ENCODE measurements around the gene RAB8B.

RAB8B gene

DNA sequence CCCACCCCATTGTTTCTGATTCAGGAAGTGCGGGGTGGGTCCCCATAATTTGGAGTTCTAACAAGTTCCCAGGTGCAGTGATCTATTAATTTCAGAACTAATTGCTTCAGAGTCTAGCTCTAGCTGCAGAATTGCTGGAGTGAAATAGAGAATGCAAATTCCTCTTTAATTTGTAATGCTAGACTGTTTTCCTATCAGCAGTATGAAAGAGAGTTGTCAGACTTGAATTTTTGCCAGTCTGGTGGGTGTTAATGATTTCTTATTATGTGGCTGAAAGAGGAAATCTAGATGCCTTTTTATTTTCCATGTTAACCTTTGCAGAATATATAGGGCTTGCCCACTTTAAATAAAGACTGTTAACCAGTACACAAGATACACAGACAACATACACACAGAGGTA is 111.7 kb downstream of the RAB8B start:
- peaks cover 3% of the 10 kb centered on the region for H3K36me3 Mint-ChIP-seq (ENCODE audit: low read depth)
- H3K27ac Mint-ChIP-seq, result no peak overlapping the region
- H3K4me1 Mint-ChIP-seq (ENCODE audit: low read depth), result peaks cover 3% of the 10 kb centered on the region
- H3K4me3 Mint-ChIP-seq, result no peak overlapping the region
- no peaks in the 10 kb centered on the region for H3K9me3 Mint-ChIP-seq
- H3K27me3 Mint-ChIP-seq (ENCODE audit: low read depth), result no peaks in the 10 kb centered on the region

DNA sequence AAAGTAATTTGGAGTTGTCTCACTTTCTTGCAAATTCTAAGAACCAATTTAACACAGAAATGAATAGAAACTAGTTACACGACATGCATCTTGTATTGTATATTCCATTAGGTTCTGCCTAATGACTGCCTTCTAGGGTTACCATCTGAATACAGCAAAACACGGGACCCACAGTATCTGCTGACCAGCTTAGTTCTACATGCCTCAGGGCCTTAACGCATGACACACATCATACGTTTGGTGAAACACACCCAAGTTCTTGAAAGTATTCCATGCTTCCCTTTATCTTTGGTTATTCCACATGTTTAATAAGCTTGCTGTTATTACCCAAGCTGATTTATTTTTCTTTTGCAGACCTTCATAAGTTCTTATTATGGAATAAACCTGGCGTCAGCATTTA is 115.9 kb downstream of the RAB8B start:
- Mint-ChIP-seq H3K27ac (no peak overlapping the region), H3K4me1 (ENCODE audit: low read depth) (no peaks in the 10 kb centered on the region), H3K27me3 (ENCODE audit: low read depth) (peaks cover 2% of the 10 kb centered on the region), H3K9me3 (no peaks in the 10 kb centered on the region), H3K4me3 (no peak overlapping the region), H3K36me3 (ENCODE audit: low read depth) (no peaks in the 10 kb centered on the region)

DNA sequence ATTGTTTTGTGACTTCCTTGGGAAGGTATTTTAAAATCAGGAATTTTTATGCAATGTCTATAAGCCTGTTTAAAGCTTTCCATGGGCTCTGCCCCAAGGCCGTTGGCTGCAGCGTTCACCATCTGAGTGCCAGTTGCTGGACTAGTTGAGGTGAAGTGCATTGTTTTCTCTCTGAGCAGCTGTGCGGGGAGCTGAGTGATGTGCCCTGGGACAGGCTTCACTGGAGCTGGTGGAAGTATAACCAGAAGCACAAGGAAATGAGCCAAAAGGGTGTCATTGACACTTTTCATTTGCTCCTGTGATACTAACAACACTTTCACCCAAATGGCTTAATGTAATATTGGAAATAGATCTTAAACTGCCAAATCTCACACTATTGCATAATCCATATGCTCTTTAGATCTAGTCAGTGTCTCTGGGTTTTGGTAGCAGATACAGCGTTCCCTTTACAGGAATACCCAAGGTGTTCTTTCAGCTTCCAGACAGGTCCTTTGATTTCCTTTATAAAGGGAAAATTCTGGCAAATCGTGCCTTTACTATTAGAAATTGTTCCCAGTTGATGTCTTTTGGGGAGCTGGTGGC is 117.2 kb downstream of the RAB8B start:
- no peaks in the 10 kb centered on the region for H3K9me3 Mint-ChIP-seq

DNA sequence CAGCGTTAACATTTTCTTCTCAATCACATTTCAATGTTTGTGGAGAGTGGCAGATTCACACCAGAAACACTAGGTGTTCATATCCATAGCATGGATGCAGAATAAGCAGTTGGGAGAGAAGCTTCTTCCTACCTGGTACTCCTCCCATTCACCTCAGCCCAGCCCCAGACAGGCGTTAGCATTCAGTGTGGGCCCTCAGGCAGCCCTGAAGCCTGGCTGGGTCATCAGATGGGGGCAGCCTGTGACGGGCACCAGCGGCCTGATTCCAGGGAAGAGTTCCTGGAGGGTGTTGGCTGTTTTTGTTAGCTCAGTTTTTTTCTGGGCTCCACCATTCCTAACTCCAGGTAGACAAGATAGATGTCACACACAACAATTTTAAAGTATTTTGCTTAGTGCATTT is 119.1 kb downstream of the RAB8B start:
- Mint-ChIP-seq H3K4me1 (ENCODE audit: low read depth) (no peaks in the 10 kb centered on the region), H3K9me3 (no peaks in the 10 kb centered on the region), H3K27ac (no peak overlapping the region), H3K36me3 (ENCODE audit: low read depth) (no peaks in the 10 kb centered on the region), H3K4me3 (no peak overlapping the region), H3K27me3 (ENCODE audit: low read depth) (peaks cover 13% of the 10 kb centered on the region)

More for the DNA sequence above, 117.2 kb downstream of the RAB8B start:
- Mint-ChIP-seq H3K27me3 (ENCODE audit: low read depth) (peaks cover 6% of the 10 kb centered on the region), H3K27ac (no peak overlapping the region), H3K4me1 (ENCODE audit: low read depth) (no peaks in the 10 kb centered on the region), H3K4me3 (no peak overlapping the region), H3K36me3 (ENCODE audit: low read depth) (no peaks in the 10 kb centered on the region)

DNA sequence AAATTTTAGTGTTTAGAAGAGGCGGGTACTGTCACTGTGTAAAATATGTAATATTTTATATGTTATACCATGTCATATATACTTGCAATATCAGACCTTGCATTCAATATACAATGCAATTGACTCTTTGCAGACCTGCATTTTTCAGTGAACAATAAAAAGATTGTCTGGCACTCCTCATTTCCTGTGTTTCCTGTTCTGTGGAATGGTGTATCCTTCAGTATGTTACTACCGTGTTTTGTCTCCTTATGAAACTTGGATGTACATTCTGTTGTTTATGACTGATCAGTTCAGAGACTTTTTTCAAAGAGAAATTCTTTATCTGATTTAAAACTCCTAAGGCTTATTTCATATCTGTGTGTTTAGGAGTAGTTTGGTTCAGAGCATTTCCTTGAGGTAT is 119.5 kb downstream of the RAB8B start:
- Mint-ChIP-seq H3K36me3 (ENCODE audit: low read depth) (no peaks in the 10 kb centered on the region), H3K4me1 (ENCODE audit: low read depth) (no peaks in the 10 kb centered on the region), H3K9me3 (no peaks in the 10 kb centered on the region), H3K27ac (no peak overlapping the region), H3K27me3 (ENCODE audit: low read depth) (peaks cover 14% of the 10 kb centered on the region), H3K4me3 (no peak overlapping the region)

DNA sequence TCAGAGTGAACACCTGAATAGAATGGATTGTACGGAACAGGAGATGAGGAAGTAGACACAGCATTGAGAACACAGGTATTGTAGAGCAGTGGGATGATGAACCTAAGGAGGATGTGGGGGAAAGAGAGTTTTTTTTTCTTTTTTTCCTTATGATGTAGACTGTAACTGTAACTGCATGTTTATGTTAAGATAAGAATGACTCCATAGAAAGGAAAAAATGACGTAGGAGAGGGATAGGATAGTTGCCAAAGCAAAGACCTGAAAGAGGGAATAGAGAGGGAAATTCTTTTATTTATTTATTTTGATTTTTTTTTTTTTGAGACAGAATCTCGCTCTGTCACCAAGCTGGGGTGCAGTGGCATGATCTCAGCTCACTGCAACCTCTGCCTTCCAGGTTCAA is 121.2 kb downstream of the RAB8B start:
- H3K36me3 Mint-ChIP-seq (ENCODE audit: low read depth), result no peaks in the 10 kb centered on the region
- no peaks in the 10 kb centered on the region for H3K9me3 Mint-ChIP-seq
- H3K4me3 Mint-ChIP-seq, result no peak overlapping the region
- no peak overlapping the region for H3K27ac Mint-ChIP-seq
- H3K27me3 Mint-ChIP-seq (ENCODE audit: low read depth), result peaks cover 18% of the 10 kb centered on the region
- H3K4me1 Mint-ChIP-seq (ENCODE audit: low read depth), result no peaks in the 10 kb centered on the region

DNA sequence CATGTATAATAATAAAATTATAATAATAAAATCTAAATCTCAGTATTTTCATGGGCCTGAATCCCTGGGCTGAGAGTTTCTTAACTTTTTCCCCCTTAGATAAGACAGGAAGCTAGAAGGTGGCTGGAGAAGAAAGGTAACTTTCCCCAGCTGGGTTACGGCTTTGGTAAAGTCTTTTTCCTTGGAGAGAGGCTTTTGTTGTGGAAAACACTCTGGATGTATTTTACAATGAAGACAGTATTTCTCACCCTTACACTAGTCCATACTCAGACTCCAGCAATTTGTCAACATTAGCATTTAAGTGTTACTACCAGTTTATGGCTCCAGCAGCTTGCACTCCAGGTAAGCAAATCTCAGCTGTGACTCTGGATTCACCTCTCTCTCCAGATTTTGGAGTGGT is 122.9 kb downstream of the RAB8B start:
- H3K27ac Mint-ChIP-seq, result no peak overlapping the region
- no peaks in the 10 kb centered on the region for H3K36me3 Mint-ChIP-seq (ENCODE audit: low read depth)
- H3K9me3 Mint-ChIP-seq, result no peaks in the 10 kb centered on the region
- peaks cover 26% of the 10 kb centered on the region for H3K27me3 Mint-ChIP-seq (ENCODE audit: low read depth)
- no peak overlapping the region for H3K4me3 Mint-ChIP-seq
- H3K4me1 Mint-ChIP-seq (ENCODE audit: low read depth), result no peaks in the 10 kb centered on the region

DNA sequence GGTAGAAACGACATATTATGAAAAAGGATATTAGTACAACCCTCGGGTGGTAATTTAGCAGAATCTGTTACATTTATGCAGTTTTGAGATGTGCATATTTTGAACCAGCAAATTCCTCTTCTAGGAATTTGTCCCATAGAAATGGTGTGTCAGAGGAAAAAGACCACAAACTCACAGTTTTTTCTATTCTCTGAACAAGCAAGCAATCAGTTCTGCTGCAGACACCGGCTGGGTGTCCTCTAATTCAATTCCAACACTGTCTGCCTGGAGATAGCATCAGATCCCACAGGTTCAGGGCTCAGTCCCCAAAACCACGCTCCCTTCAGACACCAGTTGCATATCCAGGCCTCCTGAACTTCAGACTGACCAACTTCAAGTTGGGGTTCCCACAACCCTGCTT is 124.4 kb downstream of the RAB8B start:
- Mint-ChIP-seq H3K4me3 (no peak overlapping the region), H3K36me3 (ENCODE audit: low read depth) (no peaks in the 10 kb centered on the region), H3K27me3 (ENCODE audit: low read depth) (peaks cover 33% of the 10 kb centered on the region), H3K4me1 (ENCODE audit: low read depth) (no peaks in the 10 kb centered on the region), H3K27ac (no peak overlapping the region), H3K9me3 (no peaks in the 10 kb centered on the region)

DNA sequence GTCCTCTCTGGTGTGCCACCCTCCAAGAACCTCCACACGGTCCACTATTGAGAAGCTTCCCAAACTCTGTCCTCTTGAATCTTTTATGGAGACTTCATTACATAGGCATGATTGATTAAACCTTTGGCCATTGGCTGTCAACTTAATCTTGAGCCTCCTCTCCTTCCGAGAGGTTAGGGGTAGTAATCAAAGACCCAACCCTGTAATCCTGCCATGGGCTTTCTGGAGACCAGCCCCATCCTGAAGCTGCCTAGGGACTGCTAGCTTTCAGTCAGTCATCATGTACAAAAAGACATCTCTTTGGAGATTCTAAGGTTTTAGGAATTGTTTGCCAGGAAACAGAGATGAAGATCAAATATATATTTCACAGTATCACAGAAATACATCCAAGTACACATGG is 125.0 kb downstream of the RAB8B start:
- Mint-ChIP-seq H3K36me3 (ENCODE audit: low read depth) (no peaks in the 10 kb centered on the region), H3K4me1 (ENCODE audit: low read depth) (no peaks in the 10 kb centered on the region), H3K4me3 (no peak overlapping the region), H3K27ac (no peak overlapping the region), H3K27me3 (ENCODE audit: low read depth) (peaks cover 33% of the 10 kb centered on the region), H3K9me3 (no peaks in the 10 kb centered on the region)
